Ovary (tissue), 9 donors: ENCODE measurements around the gene SEC16A. TPM values are rescaled to one million over a fixed set of nuclear protein-coding genes. Genes with fewer than 3 reads are reported as not detected.
A peak's percentile ranks its signal among the peaks of the same experiment; 100 is the strongest.

ENCODE experiments used
- DNase-seq, 5 donors: peaks; one replicate each; pipeline ENCODE4 v3.0.0-alpha.2; 2019 to 2020
- H3K27ac ChIP-seq, 2 donors: fragments of 200-600 bp; one replicate each; pipeline versions ENCODE4 v1.5.1 to v1.8.0; 2019 to 2022
- H3K27me3 ChIP-seq: fragments of 200-600 bp; one replicate; pipeline ENCODE4 v1.8.0; 2022
- H3K36me3 ChIP-seq: fragments of 200-600 bp; sonication (generic); one replicate; pipeline ENCODE4 v1.5.1; 2019
- H3K4me1 ChIP-seq: one replicate; pipeline ENCODE4 v1.8.1; 2013; ENCODE audit warnings: mild to moderate bottlenecking, moderate library complexity; ENCODE audit not compliant: insufficient read depth
- H3K4me3 ChIP-seq: fragments of 200-600 bp; sonication (generic); one replicate; pipeline ENCODE4 v1.5.1; 2017
- H3K9me3 ChIP-seq, 2 donors: fragments of 200-600 bp in 1 of 2; sonication (generic) in 1 of 2; one replicate each; pipeline versions ENCODE4 v1.5.1 to v1.8.1; 2013 to 2019; ENCODE audit warnings: mild to moderate bottlenecking in 1 of 2, moderate library complexity in 1 of 2
- CTCF ChIP-seq, 3 donors: fragments of 450-650 bp in 2 of 3; fragments of 200-600 bp in 1 of 3; IDR thresholded peaks; one replicate each; pipeline versions ENCODE4 v1.5.1 to v1.8.0; 2016 to 2022; ENCODE audit warnings: antibody characterized with exemption in 3 of 3, mild to moderate bottlenecking in 1 of 3
- EP300 ChIP-seq: sonication (generic); formaldehyde crosslinking; IDR thresholded peaks from one replicate; pipeline ENCODE4 v1.6.1; 2017; ENCODE audit warnings: antibody characterized with exemption
- POLR2A ChIP-seq: fragments of 450-650 bp; IDR thresholded peaks from one replicate; pipeline ENCODE4 v1.6.1; 2017; ENCODE audit warnings: antibody characterized with exemption, mild to moderate bottlenecking, moderate library complexity
- WGBS, 3 donors: extraction: QIAGEN DNeasy Blood & Tissue Kit in 1 of 3; methylation state at CpG; one replicate each; pipeline versions ENCODE4 v1.1.5 to v1.1.7; 2013 to 2017; 5-methylcytosine and 5-hydroxymethylcytosine counted together
- intact Hi-C, 4 donors: fragments of 100-400 bp; cut with DNase I; formaldehyde crosslinking; loops; one replicate each; pipeline versions ENCODE4 v1.11.0 to v1.15.1; 2022 to 2023
- polyA plus RNA-seq, 2 donors: library from polyadenylated mRNA; stranded (reverse); fragments of 200-250 nt in 1 of 2; fragments of 350-450 nt in 1 of 2; fragmentation: Illumina TruSeq in 1 of 2; extraction: RNeasy Lipid Tissue Mini Kit (QIAGEN cat#74804) in 1 of 2; gene quantifications; one replicate each; pipeline ENCODE4 v1.2.3, GENCODE V29; 2013 to 2014
- total RNA-seq, 7 donors: library from RNA; depleted of rRNA in 2 of 7; stranded (reverse); fragments of >200 nt in 2 of 7; fragmentation: NEBNext Ultra II Directional in 3 of 7; extraction: Animal tissue kit (Norgen Biotek cat#: 25700) in 3 of 7; gene quantifications; one replicate each; pipeline versions ENCODE4 v1.1.0 to v1.2.4, GENCODE V29; 2016 to 2023
- donor health status: DM: no; HTN: no; CAD: no; lungs with moderate emphysema.
- donor health status: DM: no; HTN: no; CAD: no.
- donor health status: Bipolar disorder and iron deficiency.
- donor health status: DM: yes; HTN: yes; CAD: no.
- donor health status: DM: no; HTN: no; CAD: no.
- donor health status: DM: yes; HTN: yes; CAD: no.

Gene SEC16A
- total and polyA plus RNA-seq, 9 donors: 27.6 to 61.4 (median 46.5) TPM

GRCh38 chr9:136437839-136438547, 44.8 kb downstream of the SEC16A start:
- Histone ChIP-seq H3K36me3 (no peaks in the 10 kb centered on the region), H3K9me3 (no peaks in the 10 kb centered on the region), H3K4me1 (peaks cover 13% of the 10 kb centered on the region), H3K27me3 (no peaks in the 10 kb centered on the region), H3K27ac (no peak overlapping the region), H3K4me3 (peak overlapping the region; percentile 89)
- WGBS, 3 donors: 32 to 46% (median 36%) methylated on average over 37 of the region's 37 CpGs
- DNase-seq: no peak
- intact Hi-C loops: no loop called here
- TF ChIP-seq CTCF (IDR thresholded peaks at IDR 0.05) (no peak), POLR2A (no peak), EP300 (no peak)

- DNase-seq: no peak
- Histone ChIP-seq H3K4me3 (no peak overlapping the region), H3K36me3 (no peaks in the 10 kb centered on the region), H3K27me3 (no peaks in the 10 kb centered on the region), H3K27ac (no peak overlapping the region), H3K4me1 (peaks cover 13% of the 10 kb centered on the region), H3K9me3 (no peaks in the 10 kb centered on the region)
- intact Hi-C loops: no loop called here
- TF ChIP-seq CTCF (IDR thresholded peaks at IDR 0.05) (no peak), EP300 (no peak), POLR2A (no peak)
- 47 to 58% (median 50%) methylated on average over 8 of the region's 8 CpGs for WGBS, 3 donors
Measured at GRCh38 chr9:136437430-136437829, 45.4 kb downstream of the SEC16A start.

- TF ChIP-seq CTCF (IDR thresholded peaks at IDR 0.05) (no peak), POLR2A (no peak), EP300 (no peak)
- Histone ChIP-seq H3K4me3 (no peak overlapping the region), H3K4me1 (peaks cover 13% of the 10 kb centered on the region), H3K9me3 (no peaks in the 10 kb centered on the region), H3K27me3 (no peaks in the 10 kb centered on the region), H3K36me3 (no peaks in the 10 kb centered on the region), H3K27ac (no peak overlapping the region)
- intact Hi-C loops: no loop called here
- 82 to 87% (median 85%) methylated on average over 23 to 25 of the region's 25 CpGs for WGBS, 3 donors
- no peak for DNase-seq
Measured at GRCh38 chr9:136436055-136436634, 46.7 kb downstream of the SEC16A start.

- no peak overlapping the region for H3K27ac ChIP-seq
- no peaks in the 10 kb centered on the region for H3K27me3 ChIP-seq
- TF ChIP-seq POLR2A (no peak), EP300 (no peak), CTCF (IDR thresholded peaks at IDR 0.05) (no peak)
- intact Hi-C loops: no loop called here
- peaks cover 12% of the 10 kb centered on the region for H3K4me1 ChIP-seq
- H3K36me3 ChIP-seq: no peaks in the 10 kb centered on the region
- DNase-seq: no peak
- H3K9me3 ChIP-seq: no peaks in the 10 kb centered on the region
- H3K4me3 ChIP-seq: no peak overlapping the region
- WGBS, 3 donors: 85 to 89% (median 86%) methylated on average over 15 to 17 of the region's 17 CpGs
Measured at GRCh38 chr9:136434580-136435169, 48.2 kb downstream of the SEC16A start.
